ENCODE measurements around the gene HCST.

Gene HCST

DNA sequence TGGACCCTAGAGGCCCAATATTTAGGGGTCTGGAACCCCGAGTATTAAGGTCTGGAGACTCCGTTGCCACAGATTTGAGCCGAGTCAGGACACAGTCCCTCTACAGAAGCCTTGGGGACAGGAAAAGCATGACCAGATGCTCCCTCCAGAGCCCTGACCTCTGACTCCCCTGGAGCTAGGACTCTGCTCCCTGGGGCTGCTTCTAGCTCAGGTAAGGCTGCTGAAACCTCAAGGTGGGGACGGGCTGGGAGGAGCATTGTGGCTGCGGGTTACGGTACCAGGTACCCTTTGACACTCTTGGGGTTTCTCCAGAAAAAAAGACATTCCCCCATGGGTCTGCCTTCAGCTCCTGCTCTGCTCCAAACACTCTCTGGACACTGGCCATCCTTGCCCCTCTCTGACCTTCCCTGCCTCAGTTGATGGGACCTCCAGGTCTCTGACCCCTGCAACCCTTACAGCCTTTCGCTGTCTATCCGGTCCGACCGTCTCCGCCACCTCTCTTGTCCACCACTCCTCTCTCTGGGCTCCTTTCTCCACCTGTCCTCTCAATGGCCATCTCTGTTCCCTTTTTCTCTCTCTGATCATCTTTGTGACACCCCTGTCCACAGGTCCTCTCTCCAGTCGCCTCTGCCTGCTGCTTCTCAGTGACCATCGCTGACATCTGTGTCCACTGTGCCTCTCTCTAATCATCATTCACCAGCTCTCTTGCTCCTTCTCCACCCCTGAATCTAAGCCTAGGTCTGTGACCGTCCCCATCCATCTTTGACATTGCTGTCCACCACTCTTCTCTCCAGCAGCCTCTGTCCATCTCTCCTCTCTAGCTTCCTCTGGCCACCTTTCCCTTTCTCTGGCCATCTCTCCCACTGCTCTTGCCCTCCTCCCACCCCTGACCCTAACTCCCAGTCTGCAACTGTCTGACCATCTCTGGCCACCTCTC lies 35.3 kb downstream of the HCST start:
- no peaks in the 10 kb centered on the region for H3K27me3 ChIP-seq (ENCODE audit: insufficient read depth, low read length)
- no peak overlapping the region for H3K27ac ChIP-seq (ENCODE audit: low read depth, low read length)
- no peak overlapping the region for H4K91ac ChIP-seq (ENCODE audit: low read depth, low read length)
- peaks cover 4% of the 10 kb centered on the region for H3K79me1 ChIP-seq (ENCODE audit: low read length)
- no peak overlapping the region for H2BK120ac ChIP-seq (ENCODE audit: insufficient read depth, low read length, poor library complexity)
- no peak overlapping the region for H3K4ac ChIP-seq (ENCODE audit: low read depth, low read length)
- peak; percentile 36 to 58 for DNase-seq
- H3K23ac ChIP-seq (ENCODE audit: low read length): peak overlapping the region; percentile 28
- H3K4me1 ChIP-seq (ENCODE audit: control insufficient read depth in 1 of 2, insufficient read depth in 2 of 2, low read length in 2 of 2): peaks cover 14 to 26% of the 10 kb centered on the region in 2 experiments
- H4K12ac ChIP-seq (ENCODE audit: low read depth, low read length): no peak overlapping the region
- no peak overlapping the region for H2AK5ac ChIP-seq (ENCODE audit: low read length)
- peaks cover 14 to 20% of the 10 kb centered on the region in 2 experiments for H3K36me3 ChIP-seq (ENCODE audit: control insufficient read depth in 1 of 2, insufficient read depth in 2 of 2, low read length in 2 of 2)
- WGBS (ENCODE audit: extremely low coverage, insufficient coverage, insufficient read length): no CpG with 5 or more reads among the region's 14 CpGs
- peak overlapping the region; percentile 20 for H3K4me3 ChIP-seq (ENCODE audit: low read depth, low read length)
- H3K14ac ChIP-seq (ENCODE audit: low read length): no peak overlapping the region
- H3K79me2 ChIP-seq (ENCODE audit: control insufficient read depth, insufficient read depth, low read length, poor library complexity): no peaks in the 10 kb centered on the region
- H3K4me2 ChIP-seq (ENCODE audit: low read length): peak overlapping the region; percentile 94
- no peak overlapping the region for H2BK5ac ChIP-seq (ENCODE audit: low read depth, low read length, poor library complexity)
- no peak overlapping the region for H3K18ac ChIP-seq (ENCODE audit: low read length)
- H2AFZ ChIP-seq (ENCODE audit: insufficient read depth, low read length, poor library complexity): no peak overlapping the region
- H3K9ac ChIP-seq (ENCODE audit: low read length): peak overlapping the region; percentile 92
- no peak overlapping the region for H2BK12ac ChIP-seq (ENCODE audit: low read length)
- no peaks in the 10 kb centered on the region for H3K9me3 ChIP-seq (ENCODE audit: insufficient read depth, low read depth, low read length)
- no peak overlapping the region for H4K8ac ChIP-seq (ENCODE audit: low read depth, low read length)

DNA sequence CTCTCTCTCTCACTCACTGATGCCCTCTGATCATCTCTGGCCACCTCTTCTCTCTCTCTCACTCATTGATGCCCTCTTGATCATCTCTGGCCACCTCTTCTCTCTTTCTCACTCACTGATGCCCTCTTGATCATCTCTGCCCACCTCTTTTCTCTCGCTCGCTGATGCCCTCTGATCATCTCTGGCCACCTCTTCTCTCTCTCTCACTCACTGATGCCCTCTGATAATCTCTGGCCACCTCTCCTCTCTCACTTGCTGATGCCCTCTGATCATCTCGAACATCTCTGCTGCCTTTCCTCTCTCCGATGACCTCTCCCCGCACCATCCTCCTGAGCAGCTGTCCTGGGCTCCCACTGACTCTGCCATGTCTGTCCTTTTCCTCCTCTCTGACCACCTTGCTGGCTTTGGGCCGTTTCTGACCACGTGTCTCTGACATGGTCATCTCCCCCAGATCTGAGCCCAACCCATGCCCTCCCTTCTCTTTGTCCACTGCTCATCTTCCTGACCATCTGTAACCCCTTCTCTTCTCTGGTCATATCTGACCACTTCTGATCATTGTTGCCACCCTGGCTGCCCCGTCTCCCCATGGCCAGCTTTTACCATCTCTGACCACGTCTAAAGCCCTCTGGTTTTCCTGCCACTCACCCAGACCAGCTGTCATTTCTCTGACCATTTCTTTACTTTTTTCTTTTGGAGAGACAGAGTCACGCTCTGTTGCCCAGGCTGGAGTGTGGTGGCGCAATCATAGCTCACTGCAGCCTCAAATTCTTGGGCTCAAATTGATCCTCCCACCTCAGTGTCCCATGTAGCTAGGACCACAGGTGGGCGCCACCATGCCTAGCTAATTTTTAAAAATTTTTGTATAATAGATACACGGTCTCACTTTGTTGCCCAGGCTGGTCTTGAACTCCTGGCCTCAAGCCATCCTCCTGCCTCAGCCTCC lies 36.2 kb downstream of the HCST start:
- no peak overlapping the region for H3K27ac ChIP-seq (ENCODE audit: low read depth, low read length)
- H2BK120ac ChIP-seq (ENCODE audit: insufficient read depth, low read length, poor library complexity): no peak overlapping the region
- H3K23ac ChIP-seq (ENCODE audit: low read length): no peak overlapping the region
- no peaks in the 10 kb centered on the region for H3K79me2 ChIP-seq (ENCODE audit: control insufficient read depth, insufficient read depth, low read length, poor library complexity)
- no CpG with 5 or more reads among the region's 13 CpGs for WGBS (ENCODE audit: extremely low coverage, insufficient coverage, insufficient read length)
- H2AK5ac ChIP-seq (ENCODE audit: low read length): no peak overlapping the region
- DNase-seq: no peak
- no peak overlapping the region for H3K14ac ChIP-seq (ENCODE audit: low read length)
- H2BK12ac ChIP-seq (ENCODE audit: low read length): no peak overlapping the region
- H2AFZ ChIP-seq (ENCODE audit: insufficient read depth, low read length, poor library complexity): no peak overlapping the region
- H3K4me3 ChIP-seq (ENCODE audit: low read depth, low read length): no peak overlapping the region
- peak overlapping the region; percentile 94 for H3K4me2 ChIP-seq (ENCODE audit: low read length)
- no peak overlapping the region for H3K18ac ChIP-seq (ENCODE audit: low read length)
- no peaks in the 10 kb centered on the region for H3K9me3 ChIP-seq (ENCODE audit: insufficient read depth, low read depth, low read length)
- peaks cover 14 to 26% of the 10 kb centered on the region in 2 experiments for H3K4me1 ChIP-seq (ENCODE audit: control insufficient read depth in 1 of 2, insufficient read depth in 2 of 2, low read length in 2 of 2)
- no peaks in the 10 kb centered on the region for H3K27me3 ChIP-seq (ENCODE audit: insufficient read depth, low read length)
- H4K8ac ChIP-seq (ENCODE audit: low read depth, low read length): no peak overlapping the region
- no peak overlapping the region for H3K9ac ChIP-seq (ENCODE audit: low read length)
- no peak overlapping the region for H2BK5ac ChIP-seq (ENCODE audit: low read depth, low read length, poor library complexity)
- H3K4ac ChIP-seq (ENCODE audit: low read depth, low read length): no peak overlapping the region
- no peak overlapping the region for H4K91ac ChIP-seq (ENCODE audit: low read depth, low read length)
- H4K12ac ChIP-seq (ENCODE audit: low read depth, low read length): no peak overlapping the region
- peaks cover 4% of the 10 kb centered on the region for H3K79me1 ChIP-seq (ENCODE audit: low read length)
- peaks cover 14 to 20% of the 10 kb centered on the region in 2 experiments for H3K36me3 ChIP-seq (ENCODE audit: control insufficient read depth in 1 of 2, insufficient read depth in 2 of 2, low read length in 2 of 2)

- Histone ChIP-seq H4K12ac (ENCODE audit: low read depth, low read length) (no peak overlapping the region), H3K4me2 (ENCODE audit: low read length) (no peak overlapping the region), H2AK5ac (ENCODE audit: low read length) (no peak overlapping the region), H3K9me3 (ENCODE audit: insufficient read depth, low read depth, low read length) (no peaks in the 10 kb centered on the region), H4K8ac (ENCODE audit: low read depth, low read length) (no peak overlapping the region), H3K9ac (ENCODE audit: low read length) (no peak overlapping the region), H3K23ac (ENCODE audit: low read length) (no peak overlapping the region), H4K91ac (ENCODE audit: low read depth, low read length) (no peak overlapping the region), H3K18ac (ENCODE audit: low read length) (no peak overlapping the region), H3K27me3 (ENCODE audit: insufficient read depth, low read length) (no peaks in the 10 kb centered on the region), H3K14ac (ENCODE audit: low read length) (no peak overlapping the region), H3K4me1 (ENCODE audit: control insufficient read depth in 1 of 2, insufficient read depth in 2 of 2, low read length in 2 of 2) (peaks cover 14 to 26% of the 10 kb centered on the region in 2 experiments), H3K79me2 (ENCODE audit: control insufficient read depth, insufficient read depth, low read length, poor library complexity) (no peaks in the 10 kb centered on the region), H2BK12ac (ENCODE audit: low read length) (no peak overlapping the region), H3K4ac (ENCODE audit: low read depth, low read length) (no peak overlapping the region), H2BK5ac (ENCODE audit: low read depth, low read length, poor library complexity) (no peak overlapping the region), H3K79me1 (ENCODE audit: low read length) (peaks cover 4% of the 10 kb centered on the region), H3K4me3 (ENCODE audit: low read depth, low read length) (no peak overlapping the region), H2AFZ (ENCODE audit: insufficient read depth, low read length, poor library complexity) (no peak overlapping the region), H3K36me3 (ENCODE audit: control insufficient read depth in 1 of 2, insufficient read depth in 2 of 2, low read length in 2 of 2) (peaks cover 16 to 23% of the 10 kb centered on the region in 2 experiments), H3K27ac (ENCODE audit: low read depth, low read length) (no peak overlapping the region), H2BK120ac (ENCODE audit: insufficient read depth, low read length, poor library complexity) (no peak overlapping the region)
- no peak for DNase-seq
- WGBS (ENCODE audit: extremely low coverage, insufficient coverage, insufficient read length): no CpG with 5 or more reads among the region's 55 CpGs
Observed at GRCh38 chr19:35939307-35940077, 37.2 kb downstream of the HCST start.
